ENCODE data around the gene RNASE2. TPM values are rescaled to one million over a fixed set of nuclear protein-coding genes. Genes with fewer than 3 reads are reported as not detected.
"Not testable (repeated sequence)": the region's sequence is repeated elsewhere in the genome, so short reads cannot be mapped to it uniquely, and the experiment has no call there.

Gene RNASE2
- total RNA-seq, 1 donor = 38.3 TPM

DNA sequence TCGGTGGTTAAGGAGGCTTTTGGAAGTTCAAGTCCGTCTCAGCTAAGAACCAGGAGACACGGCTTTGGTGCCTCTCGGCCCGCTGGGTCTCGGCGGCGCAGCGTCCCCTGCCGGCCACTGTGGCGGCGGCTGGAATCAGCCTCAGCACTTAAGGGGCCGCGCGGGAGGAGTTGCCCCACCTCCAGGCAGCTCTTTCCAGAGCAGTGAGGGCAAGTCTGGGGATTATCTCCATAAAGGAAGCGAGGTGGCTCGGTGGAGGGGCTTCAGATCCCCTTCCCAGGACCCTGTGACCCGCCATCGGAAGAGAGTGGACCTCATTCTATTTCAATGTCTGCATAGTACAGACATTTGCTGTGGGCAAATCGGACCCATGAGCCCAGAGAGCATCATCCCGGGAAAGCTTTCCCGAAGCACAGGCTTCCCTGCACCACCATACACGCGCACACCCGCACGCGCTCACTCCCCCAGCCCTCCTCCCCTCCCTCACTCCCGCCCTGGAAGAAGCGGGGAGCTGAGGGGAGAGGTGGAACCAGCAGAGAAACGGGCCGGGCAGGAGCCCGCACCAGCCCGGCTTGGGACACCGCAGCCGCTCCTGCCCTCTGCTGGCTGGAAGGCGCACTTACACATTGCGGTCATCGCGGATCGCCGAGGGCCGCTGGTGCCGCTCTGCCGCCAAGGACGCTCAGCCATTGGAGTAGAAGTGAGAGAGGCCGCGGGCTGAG is 15.9 kb downstream of the RNASE2 start:
- H3K9me3 ChIP-seq (ENCODE audit: low read depth, low read length) = no peaks in the 10 kb centered on the region
- H3K4me1 ChIP-seq (ENCODE audit: insufficient read depth, low read length) = peaks cover 13% of the 10 kb centered on the region
- H3K4me3 ChIP-seq (ENCODE audit: low read length) = peak overlapping the region; percentile 43
- H3K27me3 ChIP-seq (ENCODE audit: insufficient read depth, low read length) = peaks cover 7% of the 10 kb centered on the region

GRCh38 chr14:20971705-20972021 is 16.4 kb downstream of the RNASE2 start:
- Histone ChIP-seq H3K4me1 (ENCODE audit: insufficient read depth, low read length) (peaks cover 13% of the 10 kb centered on the region), H3K27me3 (ENCODE audit: insufficient read depth, low read length) (peaks cover 4% of the 10 kb centered on the region), H3K4me3 (ENCODE audit: low read length) (no peak overlapping the region), H3K9me3 (ENCODE audit: low read depth, low read length) (no peaks in the 10 kb centered on the region)

DNA sequence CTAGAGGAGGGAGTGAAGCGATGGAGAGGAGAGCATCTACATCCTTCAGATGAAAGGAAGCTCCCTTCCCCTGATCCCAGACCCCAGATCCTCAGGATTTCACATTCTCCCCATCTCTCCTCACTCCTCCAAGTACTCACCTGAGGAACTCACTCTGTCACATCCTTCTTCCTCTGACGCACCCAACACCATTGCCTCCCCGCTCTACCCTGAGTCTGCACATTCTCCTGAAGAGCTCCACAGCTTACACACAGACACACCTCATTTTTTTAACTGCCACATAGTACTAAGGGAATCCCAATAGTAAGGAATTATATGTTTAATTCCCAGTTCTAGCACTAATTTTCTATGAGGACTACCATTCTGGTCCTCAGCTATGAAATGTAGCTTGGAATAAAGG is 18.2 kb downstream of the RNASE2 start:
- no peaks in the 10 kb centered on the region for H3K9me3 ChIP-seq (ENCODE audit: low read depth, low read length)
- H3K27me3 ChIP-seq (ENCODE audit: insufficient read depth, low read length) = no peaks in the 10 kb centered on the region
- H3K4me1 ChIP-seq (ENCODE audit: insufficient read depth, low read length) = peaks cover 13% of the 10 kb centered on the region
- H3K4me3 ChIP-seq (ENCODE audit: low read length) = no peak overlapping the region

- peaks cover 2% of the 10 kb centered on the region for H3K27me3 ChIP-seq (ENCODE audit: insufficient read depth, low read length)
- no peaks in the 10 kb centered on the region for H3K9me3 ChIP-seq (ENCODE audit: low read depth, low read length)
- H3K4me1 ChIP-seq (ENCODE audit: insufficient read depth, low read length) = peaks cover 6% of the 10 kb centered on the region
- H3K4me3 ChIP-seq (ENCODE audit: low read length) = no peak overlapping the region
Observed at GRCh38 chr14:20976291-20976690, 21.0 kb downstream of the RNASE2 start.

DNA sequence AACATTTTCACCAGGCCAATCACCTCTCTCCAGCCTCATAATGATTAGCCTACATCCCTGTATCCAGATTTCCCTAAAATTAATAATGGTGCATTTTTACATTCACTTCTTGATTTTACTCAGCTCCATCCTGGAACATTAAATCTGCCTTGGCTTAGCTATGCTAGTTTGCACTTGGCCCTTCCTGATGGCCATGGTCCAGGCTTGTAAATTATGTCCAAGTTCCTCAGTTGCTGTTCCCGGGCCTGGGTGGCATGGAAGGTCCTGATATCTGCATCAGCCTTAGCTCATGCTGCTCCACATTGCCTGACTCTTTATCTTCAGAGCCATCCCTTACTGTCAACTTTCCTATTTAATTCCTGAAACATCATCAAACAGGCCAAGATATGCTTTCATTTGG is 23.4 kb downstream of the RNASE2 start:
- Histone ChIP-seq H3K27me3 (ENCODE audit: insufficient read depth, low read length) (peaks cover 2% of the 10 kb centered on the region), H3K9me3 (ENCODE audit: low read depth, low read length) (no peaks in the 10 kb centered on the region), H3K4me1 (ENCODE audit: insufficient read depth, low read length) (no peaks in the 10 kb centered on the region), H3K4me3 (ENCODE audit: low read length) (no peak overlapping the region)

DNA sequence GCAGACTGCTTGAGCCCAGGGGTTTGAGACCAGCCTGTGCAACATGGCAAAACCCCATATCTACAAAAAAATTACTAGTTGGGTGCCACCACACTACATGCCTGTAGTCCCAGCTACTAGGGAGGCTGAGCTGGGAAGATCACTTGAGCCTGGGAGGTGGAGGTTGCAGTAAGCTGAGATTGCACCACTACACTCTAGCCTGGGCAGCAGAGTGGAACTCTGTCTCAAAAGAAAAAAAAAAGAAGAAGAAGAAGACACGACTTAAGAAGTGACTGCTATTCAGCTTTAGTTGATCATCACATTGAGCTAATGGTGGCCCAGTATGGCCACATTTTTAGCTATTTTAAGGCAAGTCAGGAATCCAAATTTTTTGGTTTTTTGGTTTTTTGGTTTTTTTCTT is 25.6 kb downstream of the RNASE2 start:
- no peak overlapping the region for H3K4me3 ChIP-seq (ENCODE audit: low read length)
- H3K27me3 ChIP-seq (ENCODE audit: insufficient read depth, low read length) = peaks cover 2% of the 10 kb centered on the region
- H3K4me1 ChIP-seq (ENCODE audit: insufficient read depth, low read length) = peaks cover 10% of the 10 kb centered on the region
- H3K9me3 ChIP-seq (ENCODE audit: low read depth, low read length) = no peaks in the 10 kb centered on the region

DNA sequence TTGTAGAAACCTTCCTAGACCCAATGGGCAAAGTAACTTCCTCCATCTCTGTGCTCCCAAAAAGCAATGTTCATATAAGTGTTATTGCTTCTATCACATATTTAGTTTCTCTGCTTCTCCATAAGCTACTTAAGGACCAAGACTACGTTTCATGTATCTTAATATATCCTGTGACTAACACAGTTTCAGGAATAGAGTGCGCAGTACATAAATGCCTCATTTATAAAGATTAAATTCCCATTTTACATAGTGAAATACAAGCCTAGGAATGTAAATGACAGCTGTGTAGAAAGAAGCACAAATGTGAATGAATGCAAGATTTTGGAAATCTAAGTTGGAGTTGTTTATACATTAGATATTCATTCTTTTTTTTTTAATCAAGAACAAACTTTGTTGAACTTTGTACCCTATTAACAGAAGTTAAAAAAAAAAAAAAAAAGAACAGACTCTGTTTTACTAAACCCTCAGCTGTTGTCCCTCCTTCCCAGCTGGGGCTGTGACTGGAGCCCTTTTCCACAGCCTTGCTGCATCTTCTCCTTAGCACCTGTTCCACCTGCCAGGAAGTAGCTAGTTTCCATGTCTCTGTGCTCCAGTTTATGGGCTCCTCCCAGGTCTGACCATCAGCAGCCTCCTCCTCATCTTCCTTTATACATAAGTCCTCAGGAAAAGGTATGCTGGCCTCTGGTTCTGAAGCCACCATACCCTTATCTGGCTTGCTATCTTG is 27.5 kb downstream of the RNASE2 start:
- Histone ChIP-seq H3K4me3 (ENCODE audit: low read length) (no peak overlapping the region), H3K9me3 (ENCODE audit: low read depth, low read length) (no peaks in the 10 kb centered on the region), H3K4me1 (ENCODE audit: insufficient read depth, low read length) (peaks cover 25% of the 10 kb centered on the region), H3K27me3 (ENCODE audit: insufficient read depth, low read length) (peaks cover 2% of the 10 kb centered on the region)

GRCh38 chr14:20985650-20986049 is 30.4 kb downstream of the RNASE2 start:
- H3K9me3 ChIP-seq (ENCODE audit: low read depth, low read length); H3K4me3 ChIP-seq (ENCODE audit: low read length); H3K27me3 ChIP-seq (ENCODE audit: insufficient read depth, low read length): not testable (repeated sequence)
- H3K4me1 ChIP-seq (ENCODE audit: insufficient read depth, low read length) = peaks cover 42% of the 10 kb centered on the region

DNA sequence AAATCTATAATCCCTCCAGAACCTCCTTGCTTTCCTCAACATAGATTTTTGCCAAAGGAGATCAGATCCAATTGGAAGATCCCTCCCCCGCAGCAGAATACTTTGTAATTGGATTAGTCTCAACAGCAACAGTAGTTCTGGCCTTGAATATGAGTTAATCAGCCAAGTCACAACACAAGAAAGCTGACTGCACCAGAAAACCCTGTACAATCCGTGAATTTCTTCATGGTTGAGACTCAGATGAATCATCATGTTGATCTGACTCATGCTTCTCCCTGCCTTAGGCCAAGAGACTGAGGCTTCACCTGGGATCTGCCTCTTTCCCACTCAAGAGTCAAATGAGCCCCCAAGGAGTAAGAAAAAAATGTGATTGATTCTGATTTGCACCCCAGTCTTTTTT is 31.5 kb downstream of the RNASE2 start:
- no peaks in the 10 kb centered on the region for H3K9me3 ChIP-seq (ENCODE audit: low read depth, low read length)
- no peak overlapping the region for H3K4me3 ChIP-seq (ENCODE audit: low read length)
- peaks cover 53% of the 10 kb centered on the region for H3K4me1 ChIP-seq (ENCODE audit: insufficient read depth, low read length)
- H3K27me3 ChIP-seq (ENCODE audit: insufficient read depth, low read length) = no peaks in the 10 kb centered on the region

DNA sequence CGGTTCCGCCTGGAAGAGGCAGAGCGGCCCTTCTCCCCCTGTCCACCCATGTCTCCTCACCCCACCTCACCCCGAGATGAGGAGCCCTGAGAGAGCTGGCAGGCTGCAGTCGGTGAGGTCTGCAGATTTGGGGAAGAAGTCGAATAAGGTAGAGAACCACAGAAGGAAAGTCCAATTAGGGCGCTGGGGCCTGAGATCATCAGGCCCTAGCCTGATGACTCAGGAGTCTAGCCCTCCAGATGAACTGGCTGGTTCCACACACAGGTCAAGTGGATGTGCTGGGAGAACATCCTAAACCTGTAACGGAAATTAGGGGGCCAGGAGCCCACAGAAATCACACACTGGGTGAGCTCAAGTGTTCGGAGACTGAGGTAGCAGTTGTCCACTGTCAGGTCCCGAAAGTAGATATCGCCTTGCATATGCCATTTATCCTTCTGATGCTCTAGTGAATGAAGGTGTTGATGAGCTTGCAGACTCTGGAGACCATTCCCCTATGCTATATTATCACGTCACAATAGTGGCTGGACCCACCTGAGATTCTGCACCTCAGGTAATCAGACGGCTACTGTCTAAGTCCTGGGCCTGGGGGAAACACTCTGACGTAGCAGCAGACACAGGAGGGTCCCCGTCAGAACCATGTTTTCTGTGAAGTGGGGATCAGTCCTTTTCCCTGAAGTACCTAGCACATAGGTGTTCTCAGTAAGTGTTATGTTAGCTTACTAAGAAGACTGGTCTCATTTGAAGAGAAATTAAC is 33.6 kb downstream of the RNASE2 start:
- no peaks in the 10 kb centered on the region for H3K9me3 ChIP-seq (ENCODE audit: low read depth, low read length)
- peaks cover 53% of the 10 kb centered on the region for H3K4me1 ChIP-seq (ENCODE audit: insufficient read depth, low read length)
- no peak overlapping the region for H3K4me3 ChIP-seq (ENCODE audit: low read length)
- no peaks in the 10 kb centered on the region for H3K27me3 ChIP-seq (ENCODE audit: insufficient read depth, low read length)

DNA sequence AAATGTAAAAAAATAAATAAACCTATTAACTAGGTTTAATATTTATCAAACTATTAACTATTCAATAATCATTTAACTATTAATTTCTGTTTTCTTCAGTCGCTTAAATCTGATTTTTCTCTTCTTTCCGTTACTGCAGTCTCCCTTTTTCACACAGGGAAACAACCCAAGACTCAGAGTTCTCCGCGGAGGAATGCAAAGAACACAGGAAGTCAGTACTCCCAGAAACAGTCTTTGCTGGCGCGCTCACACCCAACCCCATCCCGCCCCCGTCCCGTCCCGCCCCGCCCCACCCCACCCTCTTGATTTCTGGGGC is 34.1 kb downstream of the RNASE2 start:
- H3K4me3 ChIP-seq (ENCODE audit: low read length) = peak overlapping the region; percentile 86
- H3K4me1 ChIP-seq (ENCODE audit: insufficient read depth, low read length) = peaks cover 53% of the 10 kb centered on the region
- H3K27me3 ChIP-seq (ENCODE audit: insufficient read depth, low read length) = no peaks in the 10 kb centered on the region
- no peaks in the 10 kb centered on the region for H3K9me3 ChIP-seq (ENCODE audit: low read depth, low read length)

DNA sequence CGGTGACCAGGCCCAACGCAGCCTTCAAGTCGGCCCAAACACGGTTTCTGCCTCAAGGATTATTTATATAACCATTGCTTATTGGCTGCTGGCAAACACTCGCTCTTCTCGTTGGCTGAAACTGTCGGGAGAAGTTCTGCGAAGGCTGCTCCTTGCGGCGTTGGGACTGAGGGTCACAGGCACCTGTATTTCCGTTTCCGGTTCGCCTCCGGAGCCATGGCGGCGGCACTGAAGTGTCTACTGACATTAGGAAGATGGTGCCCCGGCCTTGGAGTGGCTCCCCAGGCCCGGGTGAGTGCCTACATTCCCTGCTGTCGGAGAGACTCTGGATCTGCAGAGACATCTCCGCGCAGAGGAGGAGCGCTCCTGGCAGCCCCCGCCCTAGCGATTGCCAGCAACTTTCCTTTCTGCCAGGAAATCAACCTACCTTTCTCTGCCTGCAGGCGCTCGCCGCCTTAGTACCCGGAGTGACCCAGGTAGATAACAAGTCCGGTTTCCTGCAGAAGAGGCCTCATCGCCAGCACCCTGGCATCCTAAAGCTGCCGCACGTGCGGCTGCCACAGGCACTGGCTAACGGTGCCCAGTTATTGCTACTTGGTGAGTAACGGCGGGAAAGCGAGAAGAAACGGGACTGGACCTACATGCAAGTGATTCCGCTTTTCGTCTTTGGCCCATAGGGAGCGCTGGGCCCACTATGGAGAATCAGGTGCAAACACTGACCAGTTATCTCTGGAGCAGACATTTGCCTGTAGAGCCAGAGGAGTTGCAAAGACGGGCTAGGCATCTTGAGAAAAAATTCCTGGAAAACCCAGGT is 34.7 kb downstream of the RNASE2 start, which contains the start of gene METTL17:
METTL17 (plus strand) TSS at position 194 of the 814 bp plus-strand sequence; CDS start at position 217, 23 bp downstream.
- Histone ChIP-seq H3K9me3 (ENCODE audit: low read depth, low read length) (no peaks in the 10 kb centered on the region), H3K27me3 (ENCODE audit: insufficient read depth, low read length) (no peaks in the 10 kb centered on the region), H3K4me3 (ENCODE audit: low read length) (peak within 1 kb of the TSS; percentile 86), H3K4me1 (ENCODE audit: insufficient read depth, low read length) (peaks cover 52% of the 10 kb centered on the region)

GRCh38 chr14:20996521-20996920 is 41.2 kb downstream of the RNASE2 start:
- Histone ChIP-seq H3K4me1 (ENCODE audit: insufficient read depth, low read length) (peaks cover 2% of the 10 kb centered on the region), H3K4me3 (ENCODE audit: low read length) (no peak overlapping the region)

DNA sequence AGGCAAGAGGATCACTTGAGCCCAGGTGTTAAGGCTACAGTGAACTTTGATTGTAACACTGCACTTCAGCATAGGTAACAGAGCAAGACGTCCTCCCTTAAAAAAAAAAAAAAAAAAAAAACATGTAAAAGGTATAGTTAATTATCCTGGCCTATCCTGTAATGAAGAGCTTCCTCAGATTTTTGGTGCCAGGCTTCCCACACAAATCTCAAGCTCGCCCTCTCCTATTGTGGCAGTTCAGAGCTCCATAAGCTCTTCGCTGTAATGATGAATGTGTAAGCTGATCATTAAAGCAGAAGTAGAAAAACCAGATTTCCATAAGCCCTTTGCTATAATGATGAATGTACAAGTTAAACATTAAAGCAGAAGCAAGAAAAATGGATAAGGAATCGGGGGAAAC is 41.8 kb downstream of the RNASE2 start:
- Histone ChIP-seq H3K9me3 (ENCODE audit: low read depth, low read length) (no peaks in the 10 kb centered on the region), H3K27me3 (ENCODE audit: insufficient read depth, low read length) (no peaks in the 10 kb centered on the region), H3K4me1 (ENCODE audit: insufficient read depth, low read length) (no peaks in the 10 kb centered on the region), H3K4me3 (ENCODE audit: low read length) (no peak overlapping the region)

More at GRCh38 chr14:20996521-20996920, 41.2 kb downstream of the RNASE2 start:
- Histone ChIP-seq H3K9me3 (ENCODE audit: low read depth, low read length) (no peaks in the 10 kb centered on the region), H3K27me3 (ENCODE audit: insufficient read depth, low read length) (no peaks in the 10 kb centered on the region)

DNA sequence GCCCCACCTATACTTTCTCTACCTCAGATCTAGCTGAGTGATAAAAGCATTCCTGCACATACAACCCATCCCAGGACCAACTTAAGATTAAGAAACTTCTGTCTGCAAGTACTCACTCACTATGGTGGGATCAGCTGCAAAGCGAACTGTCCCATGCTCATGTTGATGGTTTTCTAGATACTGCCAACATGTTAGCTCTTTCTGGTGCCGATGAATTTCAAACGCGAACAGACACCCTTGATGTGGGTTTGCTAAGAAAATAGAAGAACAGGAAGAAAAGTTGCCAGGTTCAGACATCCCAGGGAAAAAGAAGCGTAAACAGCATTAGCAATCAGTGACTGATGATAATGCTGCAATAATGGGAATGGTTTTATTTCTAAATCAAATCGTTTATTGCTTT is 42.3 kb downstream of the RNASE2 start:
- H3K4me3 ChIP-seq (ENCODE audit: low read length) = no peak overlapping the region
- H3K9me3 ChIP-seq (ENCODE audit: low read depth, low read length) = no peaks in the 10 kb centered on the region

More for the DNA sequence above, 42.3 kb downstream of the RNASE2 start:
- H3K27me3 ChIP-seq (ENCODE audit: insufficient read depth, low read length) = no peaks in the 10 kb centered on the region
- H3K4me1 ChIP-seq (ENCODE audit: insufficient read depth, low read length) = no peaks in the 10 kb centered on the region

Data from mononuclear cell (primary cell).